Measurements from ENCODE around the gene DNAH7. TPM values are rescaled to one million over a fixed set of nuclear protein-coding genes. Genes with fewer than 3 reads are reported as not detected.

The DNAH7 gene
- total and polyA plus RNA-seq, 2 of the 13 experiments (the other 11 are each of a cell fraction or from before 2014, with no cell fraction given), result 0.09 TPM; not detected in 1

- TF ChIP-seq KAT8 (CRISPR knock-in tag; IDR thresholded peaks at IDR 0.05), result peak; percentile 73
- TF ChIP-seq NFRKB (IDR thresholded peaks at IDR 0.05), result no peak
- no peak for TF ChIP-seq MZF1 (CRISPR knock-in tag; IDR thresholded peaks at IDR 0.05; ENCODE audit: borderline replicate concordance)
- peak; percentile 88; the same call in 1 of the 2 replicates for TF ChIP-seq ZNF451 (CRISPR knock-in tag; IDR thresholded peaks at IDR 0.05)
- TF ChIP-seq GTF2F1 (IDR thresholded peaks at IDR 0.05; ENCODE audit: low read length), result no peak
- TF ChIP-seq CBX5 (CRISPR knock-in tag; IDR thresholded peaks at IDR 0.05; ENCODE audit: borderline replicate concordance), result peak; percentile 89
- TF ChIP-seq ATF2 (CRISPR knock-in tag; IDR thresholded peaks at IDR 0.05), result peak; percentile 63; the same call in 1 of the 2 replicates
- no peak for TF ChIP-seq ZBTB3 (CRISPR knock-in tag; IDR thresholded peaks at IDR 0.05; ENCODE audit: borderline replicate concordance, low read depth)
- no peak for TF ChIP-seq NFE2 (CRISPR knock-in tag; IDR thresholded peaks at IDR 0.05)
- no peak for TF ChIP-seq REXO4 (CRISPR knock-in tag; IDR thresholded peaks at IDR 0.05; ENCODE audit: borderline replicate concordance)
- no peak for TF ChIP-seq KDM4B (CRISPR knock-in tag; IDR thresholded peaks at IDR 0.05)
- no peak for TF ChIP-seq HHEX (CRISPR knock-in tag; IDR thresholded peaks at IDR 0.05)
- TF ChIP-seq ZNF740 (CRISPR knock-in tag; IDR thresholded peaks at IDR 0.05), result peak; percentile 87
- TF ChIP-seq ZNF282 (IDR thresholded peaks at IDR 0.05; ENCODE audit: partially characterized antibody), result no peak
- TF ChIP-seq HMGXB4 (CRISPR knock-in tag; IDR thresholded peaks at IDR 0.05; ENCODE audit: borderline replicate concordance in 1 of 2, low read depth in 1 of 2), result peak; percentile 87 to 91; a peak in 3 of 4 replicates
- TF ChIP-seq ZNF501 (CRISPR knock-in tag; IDR thresholded peaks at IDR 0.05), result peak; percentile 88
- TF ChIP-seq ZNF775 (CRISPR knock-in tag; IDR thresholded peaks at IDR 0.05; ENCODE audit: borderline replicate concordance), result no peak
- TF ChIP-seq MAFK (conservative IDR thresholded peaks at IDR 0.05 in 1 of 2, IDR thresholded peaks at IDR 0.05 in 1 of 2; ENCODE audit: low read length in 2 of 2), result no peak
- TF ChIP-seq HMGA1 (CRISPR knock-in tag; conservative IDR thresholded peaks at IDR 0.05), result no peak
- TF ChIP-seq MED13 (CRISPR knock-in tag; IDR thresholded peaks at IDR 0.05), result no peak
- TF ChIP-seq IRF2 (CRISPR knock-in tag; IDR thresholded peaks at IDR 0.05), result peak; percentile 73; the same call in 1 of the 2 replicates
- TF ChIP-seq SATB2 (CRISPR knock-in tag; IDR thresholded peaks at IDR 0.05), result no peak
- TF ChIP-seq MTA3 (CRISPR knock-in tag; IDR thresholded peaks at IDR 0.05), result no peak
- TF ChIP-seq ZGPAT (CRISPR knock-in tag; IDR thresholded peaks at IDR 0.05), result peak; percentile 46; the same call in 1 of the 2 replicates
- no peak for TF ChIP-seq MBNL3 (CRISPR knock-in tag; conservative IDR thresholded peaks at IDR 0.05)
- TF ChIP-seq NFE2L1 (CRISPR knock-in tag; IDR thresholded peaks at IDR 0.05; ENCODE audit: borderline replicate concordance), result no peak
- 0 out of 2 replicates have a peak, but pooled peaks have one; percentile 45 for TF ChIP-seq ZNF335 (CRISPR knock-in tag; IDR thresholded peaks at IDR 0.05)
These were observed at the start of gene DNAH7 (continued) for GRCh38 chr2:196068271-196069209.

Measured in HepG2 (cell line).